ENCODE measurements around the gene CRTAP.
A peak's percentile ranks its signal among the peaks of the same experiment; 100 is the strongest.

The CRTAP gene

GRCh38 chr3:33141006-33141405 lies 27.2 kb downstream of the CRTAP start:
- Histone ChIP-seq H3K23ac (ENCODE audit: low read length in 2 of 2) (no peak overlapping the region), H2AK5ac (ENCODE audit: low read length, severe bottlenecking) (no peak overlapping the region), H2BK5ac (ENCODE audit: low read depth, low read length, poor library complexity, severe bottlenecking) (no peak overlapping the region), H3K4me1 (ENCODE audit: control insufficient read depth, insufficient read depth, low read depth, low read length) (peaks cover 7% of the 10 kb centered on the region), H3K27me3 (ENCODE audit: control insufficient read depth in 1 of 2, insufficient read depth in 1 of 2, low read length in 2 of 2) (no peaks in the 10 kb centered on the region), H3K36me3 (ENCODE audit: control insufficient read depth in 1 of 2, insufficient read depth in 2 of 2, low read depth in 1 of 2, low read length in 2 of 2) (peaks cover 30 to 85% of the 10 kb centered on the region in 2 experiments), H3K4me2 (ENCODE audit: low read length, poor library complexity, severe bottlenecking) (no peak overlapping the region), H3K18ac (ENCODE audit: low read depth in 1 of 2, low read length in 2 of 2) (peak overlapping the region in 1 of 2 experiments; percentile 79), H3K9me3 (ENCODE audit: control insufficient read depth, low read length) (no peaks in the 10 kb centered on the region), H3K9ac (ENCODE audit: low read length) (no peak overlapping the region), H3K4ac (ENCODE audit: low read depth in 1 of 2, low read length in 2 of 2) (no peak overlapping the region), H3K27ac (ENCODE audit: low read length, poor library complexity, severe bottlenecking) (no peak overlapping the region), H2BK12ac (ENCODE audit: low read length in 2 of 2) (peak overlapping the region in 1 of 2 experiments; percentile 21), H2BK15ac (ENCODE audit: low read depth, poor library complexity, severe bottlenecking) (no peak overlapping the region), H3K79me1 (replicated peaks; ENCODE audit: low read length, poor library complexity, severe bottlenecking) (peaks cover 3% of the 10 kb centered on the region), H3K14ac (ENCODE audit: low read length in 2 of 2) (no peak overlapping the region), H3K4me3 (ENCODE audit: insufficient read depth in 1 of 2, low read depth in 1 of 2, low read length in 2 of 2) (no peak overlapping the region), H4K91ac (ENCODE audit: low read length) (no peak overlapping the region), H2BK120ac (ENCODE audit: low read depth, low read length) (no peak overlapping the region), H2AFZ (ENCODE audit: low read depth, low read length) (no peak overlapping the region), H4K8ac (ENCODE audit: low read length) (no peak overlapping the region)
- no peak for DNase-seq
- WGBS = 81% methylated on average over 3 of the region's 3 CpGs

- peaks cover 25 to 66% of the 10 kb centered on the region in 2 experiments for H3K36me3 ChIP-seq (ENCODE audit: control insufficient read depth in 1 of 2, insufficient read depth in 2 of 2, low read depth in 1 of 2, low read length in 2 of 2)
- H3K79me1 ChIP-seq (replicated peaks; ENCODE audit: low read length, poor library complexity, severe bottlenecking) = peaks cover 2% of the 10 kb centered on the region
- H2BK12ac ChIP-seq (ENCODE audit: low read length in 2 of 2) = no peak overlapping the region
- no peak overlapping the region for H2AFZ ChIP-seq (ENCODE audit: low read depth, low read length)
- H4K8ac ChIP-seq (ENCODE audit: low read length) = no peak overlapping the region
- no peak overlapping the region for H2BK120ac ChIP-seq (ENCODE audit: low read depth, low read length)
- no peak overlapping the region for H3K23ac ChIP-seq (ENCODE audit: low read length in 2 of 2)
- H3K4me2 ChIP-seq (ENCODE audit: low read length, poor library complexity, severe bottlenecking) = no peak overlapping the region
- WGBS = 23% methylated on average over 1 of the region's 1 CpG
- H2AK5ac ChIP-seq (ENCODE audit: low read length, severe bottlenecking) = no peak overlapping the region
- no peaks in the 10 kb centered on the region for H3K9me3 ChIP-seq (ENCODE audit: control insufficient read depth, low read length)
- H3K4ac ChIP-seq (ENCODE audit: low read depth in 1 of 2, low read length in 2 of 2) = no peak overlapping the region
- peaks cover 14% of the 10 kb centered on the region for H3K4me1 ChIP-seq (ENCODE audit: control insufficient read depth, insufficient read depth, low read depth, low read length)
- H3K14ac ChIP-seq (ENCODE audit: low read length in 2 of 2) = no peak overlapping the region
- no peaks in the 10 kb centered on the region for H3K27me3 ChIP-seq (ENCODE audit: control insufficient read depth in 1 of 2, insufficient read depth in 1 of 2, low read length in 2 of 2)
- no peak for DNase-seq
- no peak overlapping the region for H2BK5ac ChIP-seq (ENCODE audit: low read depth, low read length, poor library complexity, severe bottlenecking)
- H3K18ac ChIP-seq (ENCODE audit: low read depth in 1 of 2, low read length in 2 of 2) = no peak overlapping the region
- no peak overlapping the region for H2BK15ac ChIP-seq (ENCODE audit: low read depth, poor library complexity, severe bottlenecking)
- H3K27ac ChIP-seq (ENCODE audit: low read length, poor library complexity, severe bottlenecking) = no peak overlapping the region
- H3K4me3 ChIP-seq (ENCODE audit: insufficient read depth in 1 of 2, low read depth in 1 of 2, low read length in 2 of 2) = no peak overlapping the region
- H3K9ac ChIP-seq (ENCODE audit: low read length) = no peak overlapping the region
- no peak overlapping the region for H4K91ac ChIP-seq (ENCODE audit: low read length)
These were observed 30.6 kb downstream of the CRTAP start for GRCh38 chr3:33144433-33144832.

- DNase-seq = no peak
- Histone ChIP-seq H3K79me1 (replicated peaks; ENCODE audit: low read length, poor library complexity, severe bottlenecking) (peaks cover 2% of the 10 kb centered on the region), H3K4ac (ENCODE audit: low read depth in 1 of 2, low read length in 2 of 2) (no peak overlapping the region), H4K91ac (ENCODE audit: low read length) (no peak overlapping the region), H2AK5ac (ENCODE audit: low read length, severe bottlenecking) (no peak overlapping the region), H2BK120ac (ENCODE audit: low read depth, low read length) (no peak overlapping the region), H2BK5ac (ENCODE audit: low read depth, low read length, poor library complexity, severe bottlenecking) (no peak overlapping the region), H3K4me1 (ENCODE audit: control insufficient read depth, insufficient read depth, low read depth, low read length) (peaks cover 14% of the 10 kb centered on the region), H3K4me2 (ENCODE audit: low read length, poor library complexity, severe bottlenecking) (peak overlapping the region; percentile 3), H3K18ac (ENCODE audit: low read depth in 1 of 2, low read length in 2 of 2) (no peak overlapping the region), H3K9ac (ENCODE audit: low read length) (no peak overlapping the region), H3K9me3 (ENCODE audit: control insufficient read depth, low read length) (no peaks in the 10 kb centered on the region), H3K23ac (ENCODE audit: low read length in 2 of 2) (no peak overlapping the region), H3K27ac (ENCODE audit: low read length, poor library complexity, severe bottlenecking) (no peak overlapping the region), H2BK12ac (ENCODE audit: low read length in 2 of 2) (no peak overlapping the region), H3K4me3 (ENCODE audit: insufficient read depth in 1 of 2, low read depth in 1 of 2, low read length in 2 of 2) (no peak overlapping the region), H2BK15ac (ENCODE audit: low read depth, poor library complexity, severe bottlenecking) (no peak overlapping the region), H3K27me3 (ENCODE audit: control insufficient read depth in 1 of 2, insufficient read depth in 1 of 2, low read length in 2 of 2) (no peaks in the 10 kb centered on the region), H4K8ac (ENCODE audit: low read length) (no peak overlapping the region), H2AFZ (ENCODE audit: low read depth, low read length) (no peak overlapping the region), H3K14ac (ENCODE audit: low read length in 2 of 2) (no peak overlapping the region), H3K36me3 (ENCODE audit: control insufficient read depth in 1 of 2, insufficient read depth in 2 of 2, low read depth in 1 of 2, low read length in 2 of 2) (peaks cover 25 to 62% of the 10 kb centered on the region in 2 experiments)
- WGBS = 87% methylated on average over 9 of the region's 16 CpGs
These were observed 31.5 kb downstream of the CRTAP start for GRCh38 chr3:33145221-33145900.

- H3K79me1 ChIP-seq (replicated peaks; ENCODE audit: low read length, poor library complexity, severe bottlenecking) = no peaks in the 10 kb centered on the region
- no peak overlapping the region for H2BK12ac ChIP-seq (ENCODE audit: low read length in 2 of 2)
- peaks cover 25 to 56% of the 10 kb centered on the region in 2 experiments for H3K36me3 ChIP-seq (ENCODE audit: control insufficient read depth in 1 of 2, insufficient read depth in 2 of 2, low read depth in 1 of 2, low read length in 2 of 2)
- H3K9me3 ChIP-seq (ENCODE audit: control insufficient read depth, low read length) = no peaks in the 10 kb centered on the region
- WGBS = 86% methylated on average over 8 of the region's 9 CpGs
- no peak overlapping the region for H3K14ac ChIP-seq (ENCODE audit: low read length in 2 of 2)
- peaks cover 14% of the 10 kb centered on the region for H3K4me1 ChIP-seq (ENCODE audit: control insufficient read depth, insufficient read depth, low read depth, low read length)
- H2AK5ac ChIP-seq (ENCODE audit: low read length, severe bottlenecking) = no peak overlapping the region
- no peak overlapping the region for H3K18ac ChIP-seq (ENCODE audit: low read depth in 1 of 2, low read length in 2 of 2)
- no peak overlapping the region for H4K8ac ChIP-seq (ENCODE audit: low read length)
- H3K27ac ChIP-seq (ENCODE audit: low read length, poor library complexity, severe bottlenecking) = no peak overlapping the region
- no peak for DNase-seq
- no peak overlapping the region for H2BK120ac ChIP-seq (ENCODE audit: low read depth, low read length)
- no peak overlapping the region for H2AFZ ChIP-seq (ENCODE audit: low read depth, low read length)
- no peak overlapping the region for H4K91ac ChIP-seq (ENCODE audit: low read length)
- H3K27me3 ChIP-seq (ENCODE audit: control insufficient read depth in 1 of 2, insufficient read depth in 1 of 2, low read length in 2 of 2) = no peaks in the 10 kb centered on the region
- H3K9ac ChIP-seq (ENCODE audit: low read length) = no peak overlapping the region
- no peak overlapping the region for H3K4me3 ChIP-seq (ENCODE audit: insufficient read depth in 1 of 2, low read depth in 1 of 2, low read length in 2 of 2)
- H3K4me2 ChIP-seq (ENCODE audit: low read length, poor library complexity, severe bottlenecking) = no peak overlapping the region
- H3K4ac ChIP-seq (ENCODE audit: low read depth in 1 of 2, low read length in 2 of 2) = no peak overlapping the region
- no peak overlapping the region for H2BK15ac ChIP-seq (ENCODE audit: low read depth, poor library complexity, severe bottlenecking)
- H2BK5ac ChIP-seq (ENCODE audit: low read depth, low read length, poor library complexity, severe bottlenecking) = no peak overlapping the region
- H3K23ac ChIP-seq (ENCODE audit: low read length in 2 of 2) = no peak overlapping the region
These were observed 32.2 kb downstream of the CRTAP start for GRCh38 chr3:33145901-33146580.
